Gastroesophageal sphincter (tissue), 4 donors: Measurements from ENCODE around the gene SIGLEC14. TPM values are rescaled to one million over a fixed set of nuclear protein-coding genes. Genes with fewer than 3 reads are reported as not detected.
A peak's percentile ranks its signal among the peaks of the same experiment; 100 is the strongest.
"Not testable (repeated sequence)": the region's sequence is repeated elsewhere in the genome, so short reads cannot be mapped to it uniquely, and the experiment has no call there.

Experiments
- ATAC-seq: fragments of 150-250 bp; one replicate; pipeline ENCODE4 v1.9.1; 2016; ENCODE audit warnings: mild to moderate bottlenecking, moderate library complexity
- H3K27ac ChIP-seq, 4 donors: fragments of 200-600 bp; sonication (generic) in 3 of 4; 1 replicate in 3 of 4; 2 replicates in 1 of 4; pipeline ENCODE4 v1.5.1; 2016 to 2019
- H3K27me3 ChIP-seq: fragments of 200-600 bp; sonication (generic); one replicate; pipeline ENCODE4 v1.5.1; 2019
- H3K36me3 ChIP-seq, 2 donors: fragments of 200-600 bp; sonication (generic); one replicate each; pipeline ENCODE4 v1.5.1; 2019; ENCODE audit warnings: control low read depth in 1 of 2
- H3K4me1 ChIP-seq, 3 donors: fragments of 200-600 bp; sonication (generic); 1 replicate in 2 of 3; 2 replicates in 1 of 3; pipeline ENCODE4 v1.5.1; 2016 to 2019; ENCODE audit warnings: control low read depth in 2 of 3
- H3K4me3 ChIP-seq, 2 donors: fragments of 200-600 bp; sonication (generic); one replicate each; pipeline ENCODE4 v1.5.1; 2019; ENCODE audit warnings: mild to moderate bottlenecking in 1 of 2, moderate library complexity in 1 of 2
- H3K9me3 ChIP-seq, 3 donors: fragments of 200-600 bp; sonication (generic); one replicate each; pipeline ENCODE4 v1.5.1; 2017 to 2019; ENCODE audit warnings: control low read depth in 2 of 3
- CTCF ChIP-seq, 4 experiments: fragments of 200-600 bp in 2 of 4; fragments of 450-650 bp in 2 of 4; sonication (generic) in 1 of 4; IDR thresholded peaks; one replicate each; pipeline ENCODE4 v1.5.1; 2017 to 2019; ENCODE audit warnings: antibody characterized with exemption in 4 of 4, mild to moderate bottlenecking in 2 of 4, moderate library complexity in 2 of 4
- EP300 ChIP-seq: sonication (generic); formaldehyde crosslinking; IDR thresholded peaks from one replicate; pipeline ENCODE4 v1.6.1; 2017; ENCODE audit warnings: antibody characterized with exemption, mild to moderate bottlenecking
- POLR2A ChIP-seq, 2 donors: fragments of 450-650 bp; IDR thresholded peaks; one replicate each; pipeline ENCODE4 v1.6.1; 2017; ENCODE audit warnings: antibody characterized with exemption in 2 of 2, mild to moderate bottlenecking in 2 of 2, moderate library complexity in 1 of 2
- POLR2AphosphoS5 ChIP-seq: sonication (generic); formaldehyde crosslinking; IDR thresholded peaks from one replicate; pipeline ENCODE4 v1.6.1; 2017; ENCODE audit warnings: antibody characterized with exemption
- WGBS, 2 donors: methylation state at CpG; one replicate each; pipeline ENCODE4 v1.1.5; 2018; ENCODE audit warnings: low coverage in 1 of 2; 5-methylcytosine and 5-hydroxymethylcytosine counted together
- total RNA-seq, 4 donors: library from RNA; depleted of rRNA; stranded (reverse); fragments of >200 nt; gene quantifications; one replicate each; pipeline ENCODE4 v1.1.0, GENCODE V29; 2016

SIGLEC14 gene
- total RNA-seq, 4 donors from 2014 or later, result 0.73 to 8.6 (median 1.4) TPM; not detected in 1

- ATAC-seq, result no peak
- H3K27ac ChIP-seq, result no peak overlapping the region
- TF ChIP-seq CTCF (IDR thresholded peaks at IDR 0.05) (no peak), POLR2AphosphoS5 (no peak), EP300 (no peak), POLR2A (IDR thresholded peaks at IDR 0.05) (no peak)
Measured at GRCh38 chr19:51641648-51642047, 5.0 kb downstream of the SIGLEC14 start.

GRCh38 chr19:51640386-51640785, 6.2 kb downstream of the SIGLEC14 start:
- Histone ChIP-seq H3K9me3 (peaks cover 0 to 23% (median 0%) of the 10 kb centered on the region in 3 donors), H3K4me1 (no peaks in the 10 kb centered on the region), H3K36me3 (no peaks in the 10 kb centered on the region), H3K4me3 (no peak overlapping the region), H3K27me3 (peaks cover 87% of the 10 kb centered on the region), H3K27ac (no peak overlapping the region)
- ATAC-seq, result no peak
- WGBS, 2 donors, result 88% methylated on average over 3 of the region's 3 CpGs; no CpG with 5 or more reads in 1 of the 2 donors
- TF ChIP-seq POLR2A (IDR thresholded peaks at IDR 0.05) (no peak), EP300 (no peak), CTCF (IDR thresholded peaks at IDR 0.05) (no peak), POLR2AphosphoS5 (no peak)

More at GRCh38 chr19:51641648-51642047, 5.0 kb downstream of the SIGLEC14 start:
- Histone ChIP-seq H3K27me3 (peaks cover 75% of the 10 kb centered on the region), H3K4me3 (no peak overlapping the region), H3K36me3 (no peaks in the 10 kb centered on the region), H3K4me1 (no peaks in the 10 kb centered on the region), H3K9me3 (peaks cover 0 to 13% (median 0%) of the 10 kb centered on the region in 3 donors)

- no peak overlapping the region for H3K4me3 ChIP-seq
- H3K4me1 ChIP-seq, result no peaks in the 10 kb centered on the region
- ATAC-seq, result no peak
- peaks cover 0 to 23% (median 0%) of the 10 kb centered on the region in 3 donors for H3K9me3 ChIP-seq
- peaks cover 83% of the 10 kb centered on the region for H3K27me3 ChIP-seq
- no peak for TF ChIP-seq EP300
- no peak for TF ChIP-seq CTCF (IDR thresholded peaks at IDR 0.05)
- no peak for TF ChIP-seq POLR2A (IDR thresholded peaks at IDR 0.05)
- WGBS, 2 donors, result 43% methylated on average over 4 of the region's 4 CpGs; no CpG with 5 or more reads in 1 of the 2 donors
- no peak overlapping the region for H3K27ac ChIP-seq
- no peaks in the 10 kb centered on the region for H3K36me3 ChIP-seq
Measured at GRCh38 chr19:51639916-51640315, 6.7 kb downstream of the SIGLEC14 start.

- Histone ChIP-seq H3K36me3 (no peaks in the 10 kb centered on the region), H3K9me3 (peaks cover 0 to 23% (median 0%) of the 10 kb centered on the region in 3 donors), H3K27me3 (peaks cover 65% of the 10 kb centered on the region), H3K4me1 (no peaks in the 10 kb centered on the region), H3K4me3 (no peak overlapping the region), H3K27ac (no peak overlapping the region)
- ATAC-seq, result no peak
- WGBS, 2 donors, result 28% methylated on average over 5 of the region's 5 CpGs; no CpG with 5 or more reads in 1 of the 2 donors
- TF ChIP-seq CTCF (IDR thresholded peaks at IDR 0.05), result peak in 1 of 4 experiments; percentile 6
- TF ChIP-seq POLR2A (IDR thresholded peaks at IDR 0.05), result no peak
- TF ChIP-seq EP300, result no peak
- no peak for TF ChIP-seq POLR2AphosphoS5
Measured at GRCh38 chr19:51637362-51637978, 9.2 kb downstream of the SIGLEC14 start.

- H3K36me3 ChIP-seq, result no peaks in the 10 kb centered on the region
- no peak overlapping the region for H3K4me3 ChIP-seq
- peaks cover 0 to 14% (median 0%) of the 10 kb centered on the region in 3 donors for H3K9me3 ChIP-seq
- H3K4me1 ChIP-seq, result no peaks in the 10 kb centered on the region
- TF ChIP-seq CTCF (IDR thresholded peaks at IDR 0.05) (no peak), POLR2A (IDR thresholded peaks at IDR 0.05) (no peak), EP300 (no peak), POLR2AphosphoS5 (no peak)
- WGBS, 2 donors, result 69% methylated on average over 5 of the region's 5 CpGs; no CpG with 5 or more reads in 1 of the 2 donors
- ATAC-seq, result no peak
- H3K27me3 ChIP-seq, result peaks cover 57% of the 10 kb centered on the region
- no peak overlapping the region for H3K27ac ChIP-seq
Measured at GRCh38 chr19:51632126-51632525, 14.5 kb downstream of the SIGLEC14 start.

- ATAC-seq, result not testable (repeated sequence)
- WGBS, 2 donors, result 44% methylated on average over 8 of the region's 13 CpGs; no CpG with 5 or more reads in 1 of the 2 donors
Measured at GRCh38 chr19:51630315-51630714, 16.3 kb downstream of the SIGLEC14 start, which contains the start of gene SIGLEC5. Gene SIGLEC5, minus strand, starts transcription at chr19:51630401. Its CDS starts 66 bp downstream, at chr19:51630335.

More at GRCh38 chr19:51630315-51630714, 16.3 kb downstream of the SIGLEC14 start, which contains the start of gene SIGLEC5:
- not testable (repeated sequence) for H3K9me3 ChIP-seq, H3K4me1 ChIP-seq, H3K4me3 ChIP-seq, H3K36me3 ChIP-seq, H3K27ac ChIP-seq
- H3K27me3 ChIP-seq, result peaks cover 56% of the 10 kb centered on the region
